Measurements from ENCODE around the gene NUMB. TPM values are rescaled to one million over a fixed set of nuclear protein-coding genes. Genes with fewer than 3 reads are reported as not detected.

The NUMB gene
- total RNA-seq, 4 donors from 2014 or later = 43.1 to 83.4 (median 50.2) TPM

DNA sequence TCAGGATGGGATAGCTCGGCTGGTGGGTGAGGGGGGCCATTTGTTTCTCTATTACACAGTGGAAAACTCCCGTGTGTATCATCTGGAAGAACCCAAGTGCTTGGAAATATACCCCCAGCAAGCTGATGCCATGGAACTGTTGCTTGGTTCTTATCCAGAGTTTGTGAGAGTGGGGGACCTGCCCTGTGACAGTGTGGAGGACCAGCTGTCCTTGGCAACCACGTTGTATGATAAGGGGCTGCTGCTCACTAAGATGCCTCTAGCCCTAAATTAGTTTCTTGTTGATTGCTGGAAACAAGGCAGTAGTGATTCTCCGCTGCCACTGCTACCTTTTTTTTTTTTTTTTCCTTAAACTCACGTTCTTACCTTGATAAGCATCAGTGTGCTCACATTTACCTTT, 34.3 kb upstream of the NUMB start:
- no peaks in the 10 kb centered on the region for H3K27me3 ChIP-seq
- H3K4me3 ChIP-seq = no peak overlapping the region
- peaks cover 37% of the 10 kb centered on the region for H3K4me1 ChIP-seq
- TF ChIP-seq EP300 (IDR thresholded peaks at IDR 0.05) (no peak), POLR2AphosphoS5 (IDR thresholded peaks at IDR 0.05) (no peak), POLR2A (IDR thresholded peaks at IDR 0.05) (no peak)
- TF ChIP-seq, protein P1, sequence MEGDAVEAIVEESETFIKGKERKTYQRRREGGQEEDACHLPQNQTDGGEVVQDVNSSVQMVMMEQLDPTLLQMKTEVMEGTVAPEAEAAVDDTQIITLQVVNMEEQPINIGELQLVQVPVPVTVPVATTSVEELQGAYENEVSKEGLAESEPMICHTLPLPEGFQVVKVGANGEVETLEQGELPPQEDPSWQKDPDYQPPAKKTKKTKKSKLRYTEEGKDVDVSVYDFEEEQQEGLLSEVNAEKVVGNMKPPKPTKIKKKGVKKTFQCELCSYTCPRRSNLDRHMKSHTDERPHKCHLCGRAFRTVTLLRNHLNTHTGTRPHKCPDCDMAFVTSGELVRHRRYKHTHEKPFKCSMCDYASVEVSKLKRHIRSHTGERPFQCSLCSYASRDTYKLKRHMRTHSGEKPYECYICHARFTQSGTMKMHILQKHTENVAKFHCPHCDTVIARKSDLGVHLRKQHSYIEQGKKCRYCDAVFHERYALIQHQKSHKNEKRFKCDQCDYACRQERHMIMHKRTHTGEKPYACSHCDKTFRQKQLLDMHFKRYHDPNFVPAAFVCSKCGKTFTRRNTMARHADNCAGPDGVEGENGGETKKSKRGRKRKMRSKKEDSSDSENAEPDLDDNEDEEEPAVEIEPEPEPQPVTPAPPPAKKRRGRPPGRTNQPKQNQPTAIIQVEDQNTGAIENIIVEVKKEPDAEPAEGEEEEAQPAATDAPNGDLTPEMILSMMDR (IDR thresholded peaks at IDR 0.05) = no peak
- WGBS = 82% methylated on average over 5 of the region's 5 CpGs
- H3K36me3 ChIP-seq = peaks cover 8% of the 10 kb centered on the region
- no peaks in the 10 kb centered on the region for H3K9me3 ChIP-seq
- no peak overlapping the region for H3K27ac ChIP-seq
- DNase-seq (ENCODE audit: low spot score in 2 of 2) = no peak

DNA sequence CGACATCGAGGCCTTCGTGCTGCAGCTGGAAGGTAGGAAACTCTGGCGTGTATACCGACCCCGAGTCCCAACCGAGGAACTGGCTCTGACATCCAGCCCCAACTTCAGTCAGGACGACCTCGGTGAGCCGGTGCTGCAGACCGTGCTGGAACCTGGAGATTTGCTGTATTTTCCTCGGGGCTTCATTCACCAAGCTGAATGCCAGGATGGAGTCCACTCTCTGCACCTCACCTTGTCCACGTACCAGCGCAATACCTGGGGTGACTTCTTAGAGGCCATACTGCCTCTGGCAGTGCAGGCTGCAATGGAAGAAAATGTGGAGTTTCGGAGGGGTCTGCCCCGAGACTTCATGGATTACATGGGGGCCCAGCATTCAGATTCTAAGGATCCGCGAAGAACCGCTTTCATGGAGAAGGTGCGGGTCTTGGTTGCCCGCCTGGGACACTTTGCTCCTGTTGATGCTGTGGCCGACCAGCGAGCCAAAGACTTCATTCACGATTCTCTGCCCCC, 33.8 kb upstream of the NUMB start:
- no peaks in the 10 kb centered on the region for H3K27me3 ChIP-seq
- no peak for TF ChIP-seq POLR2AphosphoS5 (IDR thresholded peaks at IDR 0.05)
- TF ChIP-seq EP300 (IDR thresholded peaks at IDR 0.05) = no peak
- TF ChIP-seq, protein P1 (IDR thresholded peaks at IDR 0.05) = no peak
- TF ChIP-seq POLR2A (IDR thresholded peaks at IDR 0.05) = no peak
- H3K36me3 ChIP-seq = peaks cover 7% of the 10 kb centered on the region
- H3K9me3 ChIP-seq = no peaks in the 10 kb centered on the region
- H3K4me3 ChIP-seq = peak overlapping the region; percentile 90
- H3K4me1 ChIP-seq = peaks cover 37% of the 10 kb centered on the region
- 73% methylated on average over 16 of the region's 24 CpGs for WGBS
- H3K27ac ChIP-seq = peak overlapping the region; percentile 91
- DNase-seq (ENCODE audit: low spot score in 2 of 2) = no peak

DNA sequence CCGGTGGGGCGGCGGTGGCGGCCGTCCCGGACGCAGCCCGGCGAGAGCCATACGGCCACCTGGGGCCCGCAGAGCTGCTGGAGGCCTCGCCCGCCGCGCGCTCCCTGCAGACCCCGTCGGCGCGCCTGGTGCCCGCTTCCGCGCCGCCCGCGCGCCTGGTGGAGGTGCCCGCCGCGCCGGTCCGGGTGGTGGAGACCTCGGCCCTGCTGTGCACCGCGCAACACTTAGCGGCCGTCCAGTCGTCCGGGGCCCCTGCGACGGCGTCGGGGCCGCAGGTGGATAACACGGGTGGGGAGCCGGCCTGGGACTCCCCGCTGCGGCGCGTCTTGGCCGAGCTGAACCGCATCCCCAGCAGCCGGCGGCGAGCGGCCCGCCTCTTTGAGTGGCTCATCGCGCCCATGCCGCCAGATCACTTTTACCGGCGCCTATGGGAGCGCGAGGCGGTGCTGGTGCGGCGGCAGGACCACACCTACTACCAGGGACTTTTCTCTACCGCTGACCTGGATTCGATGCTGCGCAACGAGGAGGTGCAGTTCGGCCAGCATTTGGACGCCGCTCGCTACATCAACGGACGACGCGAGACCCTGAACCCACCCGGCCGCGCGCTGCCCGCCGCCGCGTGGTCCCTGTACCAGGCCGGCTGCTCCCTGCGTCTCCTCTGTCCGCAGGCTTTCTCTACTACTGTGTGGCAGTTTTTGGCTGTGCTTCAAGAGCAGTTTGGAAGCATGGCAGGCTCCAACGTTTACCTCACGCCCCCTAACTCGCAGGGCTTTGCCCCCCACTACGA, 33.1 kb upstream of the NUMB start:
- WGBS = 0% methylated on average over 17 of the region's 94 CpGs
- TF ChIP-seq EP300 (IDR thresholded peaks at IDR 0.05) (no peak), POLR2A (IDR thresholded peaks at IDR 0.05) (no peak), POLR2AphosphoS5 (IDR thresholded peaks at IDR 0.05) (no peak)
- TF ChIP-seq, protein P1 (IDR thresholded peaks at IDR 0.05) = no peak
- peak in 1 of 2 donors; percentile 72 for DNase-seq (ENCODE audit: low spot score in 2 of 2)
- Histone ChIP-seq H3K27me3 (no peaks in the 10 kb centered on the region), H3K27ac (peak overlapping the region; percentile 91), H3K9me3 (no peaks in the 10 kb centered on the region), H3K4me3 (peak overlapping the region; percentile 90), H3K4me1 (peaks cover 37% of the 10 kb centered on the region), H3K36me3 (peaks cover 7% of the 10 kb centered on the region)

- H3K4me1 ChIP-seq = peaks cover 37% of the 10 kb centered on the region
- H3K27ac ChIP-seq = no peak overlapping the region
- no peaks in the 10 kb centered on the region for H3K27me3 ChIP-seq
- no peak for DNase-seq (ENCODE audit: low spot score in 2 of 2)
- TF ChIP-seq POLR2AphosphoS5 (IDR thresholded peaks at IDR 0.05) (no peak), POLR2A (IDR thresholded peaks at IDR 0.05) (no peak), EP300 (IDR thresholded peaks at IDR 0.05) (no peak)
- TF ChIP-seq, protein P1 (IDR thresholded peaks at IDR 0.05) = no peak
- WGBS = 34% methylated on average over 6 of the region's 6 CpGs
- H3K9me3 ChIP-seq = no peaks in the 10 kb centered on the region
- peaks cover 6% of the 10 kb centered on the region for H3K36me3 ChIP-seq
- H3K4me3 ChIP-seq = no peak overlapping the region
Observed at GRCh38 chr14:73489481-73490175, 31.3 kb upstream of the NUMB start.

- TF ChIP-seq EP300 (IDR thresholded peaks at IDR 0.05) = no peak
- TF ChIP-seq POLR2AphosphoS5 (IDR thresholded peaks at IDR 0.05) = no peak
- TF ChIP-seq POLR2A (IDR thresholded peaks at IDR 0.05) = no peak
- TF ChIP-seq, protein P1 (IDR thresholded peaks at IDR 0.05) = no peak
- DNase-seq (ENCODE audit: low spot score in 2 of 2) = no peak
- Histone ChIP-seq H3K36me3 (no peaks in the 10 kb centered on the region), H3K27ac (no peak overlapping the region), H3K27me3 (no peaks in the 10 kb centered on the region), H3K4me3 (no peak overlapping the region), H3K9me3 (no peaks in the 10 kb centered on the region), H3K4me1 (peaks cover 7% of the 10 kb centered on the region)
- whole genome bisulfite sequencing = 92% methylated on average over 15 of the region's 15 CpGs
Observed at GRCh38 chr14:73478684-73479083, 20.3 kb upstream of the NUMB start.

Measured in suprapubic skin (tissue), 4 donors.